ENCODE data around the gene CETN3.

The CETN3 gene

DNA sequence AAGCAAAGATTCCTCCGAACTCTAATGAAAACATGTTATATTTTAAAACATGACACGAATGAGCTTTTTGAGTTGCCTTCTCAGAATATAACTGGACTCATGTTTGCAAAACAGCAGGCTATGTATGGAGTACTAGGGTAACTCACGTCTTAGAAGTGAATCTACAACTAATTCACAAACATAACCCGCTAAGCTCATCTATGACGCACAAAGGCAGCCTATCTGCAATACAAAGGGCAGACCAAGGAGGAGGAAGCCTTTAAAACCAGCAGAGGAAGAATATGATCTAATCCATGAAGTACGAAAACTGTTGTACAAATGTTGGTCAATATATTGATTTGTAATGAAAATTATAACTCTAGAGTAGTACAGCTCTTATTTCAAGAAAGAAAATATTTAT is 67.0 kb downstream of the CETN3 start:
- no peak for DNase-seq (ENCODE audit: low read depth)
- no peak overlapping the region for H3K4me3 ChIP-seq (ENCODE audit: low read length)
- TF ChIP-seq, protein P1, sequence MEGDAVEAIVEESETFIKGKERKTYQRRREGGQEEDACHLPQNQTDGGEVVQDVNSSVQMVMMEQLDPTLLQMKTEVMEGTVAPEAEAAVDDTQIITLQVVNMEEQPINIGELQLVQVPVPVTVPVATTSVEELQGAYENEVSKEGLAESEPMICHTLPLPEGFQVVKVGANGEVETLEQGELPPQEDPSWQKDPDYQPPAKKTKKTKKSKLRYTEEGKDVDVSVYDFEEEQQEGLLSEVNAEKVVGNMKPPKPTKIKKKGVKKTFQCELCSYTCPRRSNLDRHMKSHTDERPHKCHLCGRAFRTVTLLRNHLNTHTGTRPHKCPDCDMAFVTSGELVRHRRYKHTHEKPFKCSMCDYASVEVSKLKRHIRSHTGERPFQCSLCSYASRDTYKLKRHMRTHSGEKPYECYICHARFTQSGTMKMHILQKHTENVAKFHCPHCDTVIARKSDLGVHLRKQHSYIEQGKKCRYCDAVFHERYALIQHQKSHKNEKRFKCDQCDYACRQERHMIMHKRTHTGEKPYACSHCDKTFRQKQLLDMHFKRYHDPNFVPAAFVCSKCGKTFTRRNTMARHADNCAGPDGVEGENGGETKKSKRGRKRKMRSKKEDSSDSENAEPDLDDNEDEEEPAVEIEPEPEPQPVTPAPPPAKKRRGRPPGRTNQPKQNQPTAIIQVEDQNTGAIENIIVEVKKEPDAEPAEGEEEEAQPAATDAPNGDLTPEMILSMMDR (conservative IDR thresholded peaks at IDR 0.05; ENCODE audit: low read length), result no peak

All from AG10803 (cell line).